Transverse colon (tissue), 4 donors: Measurements from ENCODE around the gene BPHL.

Experiments
- CTCF ChIP-seq, 5 experiments: fragments of 200-600 bp in 3 of 5; fragments of 450-650 bp in 2 of 5; sonication (generic) in 3 of 5; IDR thresholded peaks; 1 replicate in 2 of 5; 2 replicates in 3 of 5; pipeline ENCODE4 v1.5.1; 2016 to 2017; ENCODE audit warnings: antibody characterized with exemption in 5 of 5, inconsistent platforms in 3 of 5, mild to moderate bottlenecking in 2 of 5, moderate library complexity in 1 of 5
- EP300 ChIP-seq: sonication (generic); formaldehyde crosslinking; IDR thresholded peaks from one replicate; pipeline ENCODE4 v1.6.1; 2017; ENCODE audit warnings: antibody characterized with exemption, low read depth
- POLR2A ChIP-seq: fragments of 450-650 bp; IDR thresholded peaks from one replicate; pipeline ENCODE4 v1.6.1; 2016; ENCODE audit warnings: antibody characterized with exemption, mild to moderate bottlenecking, moderate library complexity
- POLR2AphosphoS5 ChIP-seq, 3 donors: sonication (generic); formaldehyde crosslinking; IDR thresholded peaks; one replicate each; pipeline ENCODE4 v1.6.1; 2016; ENCODE audit warnings: antibody characterized with exemption in 3 of 3

- TF ChIP-seq CTCF (IDR thresholded peaks at IDR 0.05) (no peak), POLR2A (no peak), POLR2AphosphoS5 (IDR thresholded peaks at IDR 0.05) (no peak), EP300 (no peak)
These were observed 47.4 kb downstream of the BPHL start for GRCh38 chr6:3165631-3166534.
